HEK293 (cell line): ENCODE results near the gene ATP5MC3.

ENCODE experiments used
- CTCF ChIA-PET: fragments of 350-600 bp; formaldehyde crosslinking; extraction: SDS; loops from one replicate; lab custom pipeline; 2021; ENCODE audit warnings: antibody characterized with exemption; lab: Yijun Ruan, JAX
- POLR2A ChIA-PET: fragments of 300-600 bp; formaldehyde crosslinking; extraction: SDS; loops from one replicate; lab custom pipeline; 2020; ENCODE audit warnings: antibody characterized with exemption, inconsistent platforms; lab: Yijun Ruan, JAX
- H3K27ac ChIP-seq: fragments of 200-500 bp; sonication (Bioruptor generic); 2 replicates; pipeline ENCODE4 v1.5.1; 2014; ENCODE audit warnings: low read depth, low read length, control low read depth, inconsistent platforms; ENCODE audit errors: extremely low read depth
- H3K36me3 ChIP-seq, 2 experiments: fragments of 200-500 bp in 1 of 2; sonication (Bioruptor generic) in 1 of 2; 1 replicate in 1 of 2; 2 replicates in 1 of 2; pipeline ENCODE4 v1.5.1; 2014 to 2017; ENCODE audit warnings: inconsistent platforms in 2 of 2, low read length in 2 of 2; ENCODE audit not compliant: control insufficient read depth in 2 of 2, insufficient read depth in 1 of 2
- H3K4me1 ChIP-seq: fragments of 200-500 bp; sonication (Bioruptor generic); 2 replicates; pipeline ENCODE4 v1.5.1; 2014; ENCODE audit warnings: mild to moderate bottlenecking, low read length, inconsistent platforms; ENCODE audit not compliant: control insufficient read depth, insufficient read depth
- H3K4me3 ChIP-seq: 2 replicates; pipeline ENCODE4 v1.5.1; 2011; ENCODE audit warnings: low read depth, mild to moderate bottlenecking, control low read depth, low read length, moderate library complexity
- H3K9me3 ChIP-seq: fragments of 200-500 bp; sonication (Bioruptor generic); 2 replicates; pipeline ENCODE4 v1.5.1; 2014; ENCODE audit warnings: low read depth, low read length, inconsistent platforms; ENCODE audit not compliant: control insufficient read depth, insufficient read depth
- GFI1B ChIP-seq: fragments of 450-650 bp; formaldehyde crosslinking; IDR thresholded peaks from 2 replicates; pipeline ENCODE4 v1.5.1; 2016; ENCODE audit warnings: missing biosample characterization, missing genetic modification characterization
- KLF10 ChIP-seq: fragments of 450-650 bp; IDR thresholded peaks from 2 replicates; pipeline ENCODE4 v1.5.1; 2018; ENCODE audit warnings: missing biosample characterization, mild to moderate bottlenecking, missing genetic modification characterization
- KLF9 ChIP-seq: fragments of 450-650 bp; formaldehyde crosslinking; IDR thresholded peaks from 2 replicates; pipeline ENCODE4 v1.5.1; 2016; ENCODE audit warnings: missing biosample characterization, missing genetic modification characterization, low read depth
- PRDM1 ChIP-seq: fragments of 450-650 bp; formaldehyde crosslinking; IDR thresholded peaks from 2 replicates; pipeline ENCODE4; 2016; ENCODE audit warnings: missing biosample characterization, missing genetic modification characterization
- ZBTB17 ChIP-seq: fragments of 450-650 bp; formaldehyde crosslinking; IDR thresholded peaks from 2 replicates; pipeline ENCODE4 v1.5.1; 2016; ENCODE audit warnings: missing biosample characterization, missing genetic modification characterization
- ZBTB6 ChIP-seq: fragments of 450-650 bp; formaldehyde crosslinking; IDR thresholded peaks from 2 replicates; pipeline ENCODE4 v1.5.1; 2017; ENCODE audit warnings: missing biosample characterization, missing genetic modification characterization
- ZFHX2 ChIP-seq: fragments of 450-650 bp; formaldehyde crosslinking; conservative IDR thresholded peaks from 2 replicates; pipeline ENCODE4 v1.5.1; 2016; ENCODE audit warnings: missing biosample characterization, missing genetic modification characterization
- ZNF114 ChIP-seq: fragments of 450-650 bp; formaldehyde crosslinking; IDR thresholded peaks from 2 replicates; pipeline ENCODE4 v1.5.0; 2017; ENCODE audit warnings: missing biosample characterization, missing genetic modification characterization
- ZNF23 ChIP-seq: fragments of 450-650 bp; formaldehyde crosslinking; IDR thresholded peaks from 2 replicates; pipeline ENCODE4 v1.5.1; 2016; ENCODE audit warnings: missing biosample characterization, missing genetic modification characterization, borderline replicate concordance
- ZNF362 ChIP-seq: fragments of 450-650 bp; formaldehyde crosslinking; IDR thresholded peaks from 2 replicates; pipeline ENCODE4 v1.5.1; 2016; ENCODE audit warnings: missing biosample characterization, missing genetic modification characterization
- ZNF488 ChIP-seq: fragments of 450-650 bp; formaldehyde crosslinking; IDR thresholded peaks from 2 replicates; pipeline ENCODE4 v1.5.1; 2016; ENCODE audit warnings: missing biosample characterization, missing genetic modification characterization
- ZNF558 ChIP-seq: fragments of 450-650 bp; formaldehyde crosslinking; IDR thresholded peaks from 2 replicates; pipeline ENCODE4 v1.5.1; 2016; ENCODE audit warnings: missing biosample characterization, missing genetic modification characterization
- ZNF596 ChIP-seq: fragments of 450-650 bp; IDR thresholded peaks from 2 replicates; pipeline ENCODE4 v1.5.0; 2018; ENCODE audit warnings: missing biosample characterization, mild to moderate bottlenecking, missing genetic modification characterization, moderate library complexity
- ZNF600 ChIP-seq: fragments of 450-650 bp; formaldehyde crosslinking; IDR thresholded peaks from 2 replicates; pipeline ENCODE4 v1.5.1; 2016; ENCODE audit warnings: missing biosample characterization, missing genetic modification characterization
- ZNF629 ChIP-seq: fragments of 450-650 bp; formaldehyde crosslinking; IDR thresholded peaks from 2 replicates; pipeline ENCODE4 v1.5.1; 2017; ENCODE audit warnings: missing biosample characterization, missing genetic modification characterization
- ZNF747 ChIP-seq: fragments of 450-650 bp; formaldehyde crosslinking; IDR thresholded peaks from 2 replicates; pipeline ENCODE4 v1.5.1; 2016; ENCODE audit warnings: missing biosample characterization, missing genetic modification characterization
- TF ChIP-seq, protein P1 (sequence below): fragments of 450-650 bp; formaldehyde crosslinking; IDR thresholded peaks from 2 replicates; pipeline ENCODE4 v1.5.1; 2016; ENCODE audit warnings: missing biosample characterization, missing genetic modification characterization
- TF ChIP-seq, protein P2 (sequence below): fragments of 450-650 bp; formaldehyde crosslinking; IDR thresholded peaks from 2 replicates; pipeline ENCODE4 v1.5.1; 2016; ENCODE audit warnings: missing biosample characterization, missing genetic modification characterization

Gene ATP5MC3

DNA sequence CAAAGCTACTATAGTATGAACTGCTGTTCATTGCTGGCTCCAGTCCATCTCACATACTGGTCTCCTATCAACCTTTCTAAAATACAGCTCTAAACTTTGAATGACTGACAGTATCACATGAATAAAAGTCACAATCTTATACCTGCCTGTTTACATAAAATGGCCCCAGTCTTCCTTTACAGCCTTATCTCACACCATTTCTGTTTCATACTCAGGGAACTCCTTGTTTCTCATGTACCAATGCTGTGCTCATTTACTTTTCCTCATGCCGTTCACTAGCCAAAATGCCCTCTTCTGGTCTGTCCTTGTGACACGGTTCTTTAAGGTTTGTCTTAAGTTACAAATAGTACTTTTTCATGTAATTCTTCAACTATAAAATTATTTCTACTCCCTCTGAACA is 6.2 kb downstream of the ATP5MC3 start:
- no peaks in the 10 kb centered on the region for H3K9me3 ChIP-seq
- ChIA-PET CTCF (interaction anchor here (0.5 to 0.6 kb wide), 3 partner anchors 191 to 920 kb away, joined by 3 to 5 read pairs (median 4); no protein-coding TSS in a partner anchor), POLR2A (interaction anchor here (1.0 kb wide), 1 partner anchor 10 kb away, joined by 3 read pairs; no protein-coding TSS in a partner anchor)
- peaks cover 41 to 66% of the 10 kb centered on the region in 2 experiments for H3K36me3 ChIP-seq
- H3K27ac ChIP-seq, result no peak overlapping the region
- H3K4me1 ChIP-seq, result no peaks in the 10 kb centered on the region
- TF ChIP-seq, protein P1, sequence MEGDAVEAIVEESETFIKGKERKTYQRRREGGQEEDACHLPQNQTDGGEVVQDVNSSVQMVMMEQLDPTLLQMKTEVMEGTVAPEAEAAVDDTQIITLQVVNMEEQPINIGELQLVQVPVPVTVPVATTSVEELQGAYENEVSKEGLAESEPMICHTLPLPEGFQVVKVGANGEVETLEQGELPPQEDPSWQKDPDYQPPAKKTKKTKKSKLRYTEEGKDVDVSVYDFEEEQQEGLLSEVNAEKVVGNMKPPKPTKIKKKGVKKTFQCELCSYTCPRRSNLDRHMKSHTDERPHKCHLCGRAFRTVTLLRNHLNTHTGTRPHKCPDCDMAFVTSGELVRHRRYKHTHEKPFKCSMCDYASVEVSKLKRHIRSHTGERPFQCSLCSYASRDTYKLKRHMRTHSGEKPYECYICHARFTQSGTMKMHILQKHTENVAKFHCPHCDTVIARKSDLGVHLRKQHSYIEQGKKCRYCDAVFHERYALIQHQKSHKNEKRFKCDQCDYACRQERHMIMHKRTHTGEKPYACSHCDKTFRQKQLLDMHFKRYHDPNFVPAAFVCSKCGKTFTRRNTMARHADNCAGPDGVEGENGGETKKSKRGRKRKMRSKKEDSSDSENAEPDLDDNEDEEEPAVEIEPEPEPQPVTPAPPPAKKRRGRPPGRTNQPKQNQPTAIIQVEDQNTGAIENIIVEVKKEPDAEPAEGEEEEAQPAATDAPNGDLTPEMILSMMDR (tag by site-specific recombination), result peak; percentile 21; the same call in 1 of the 2 replicates
- TF ChIP-seq ZBTB6 (tag by site-specific recombination) (no peak), ZNF488 (tag by site-specific recombination) (no peak)
- H3K4me3 ChIP-seq, result no peak overlapping the region

DNA sequence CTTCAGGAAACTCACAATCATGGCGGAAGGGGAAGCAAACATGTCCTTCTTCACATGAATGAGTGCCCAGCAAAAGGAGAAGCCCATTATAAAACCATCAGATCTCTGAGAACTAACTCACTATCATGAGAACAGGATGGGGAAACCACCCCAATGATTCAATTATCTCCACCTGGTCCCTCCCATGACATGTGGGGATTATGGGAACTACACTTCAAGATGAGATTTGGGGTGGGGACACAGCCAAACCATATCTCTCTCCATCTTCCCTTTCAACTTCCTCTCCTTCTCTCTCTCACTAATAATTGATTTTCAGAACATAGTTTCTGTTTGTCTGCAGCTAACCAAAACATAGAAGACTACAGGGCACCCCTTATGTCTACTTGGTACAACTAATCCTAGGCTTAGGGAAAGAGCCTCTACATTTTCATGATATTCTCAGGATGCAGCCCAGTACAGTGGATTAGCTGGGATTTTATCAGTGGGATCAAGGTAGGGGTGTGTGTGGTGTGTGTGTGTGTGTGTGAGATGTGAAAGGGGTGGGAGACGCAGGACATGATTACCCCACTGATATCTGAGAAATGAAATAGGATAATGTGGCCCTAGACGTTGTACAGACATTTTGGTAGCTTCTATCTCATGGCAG is 10.7 kb downstream of the ATP5MC3 start:
- Histone ChIP-seq H3K36me3 (peaks cover 5 to 23% of the 10 kb centered on the region in 2 experiments; a peak in 2 of 3 replicates), H3K9me3 (no peaks in the 10 kb centered on the region), H3K27ac (no peak overlapping the region), H3K4me1 (no peaks in the 10 kb centered on the region), H3K4me3 (no peak overlapping the region)
- ChIA-PET CTCF (no interaction called here), POLR2A (interaction anchor here (1.0 kb wide), 2 partner anchors 10 to 14 kb away, joined by 3 to 4 read pairs; no protein-coding TSS in a partner anchor)
- TF ChIP-seq, protein P2, sequence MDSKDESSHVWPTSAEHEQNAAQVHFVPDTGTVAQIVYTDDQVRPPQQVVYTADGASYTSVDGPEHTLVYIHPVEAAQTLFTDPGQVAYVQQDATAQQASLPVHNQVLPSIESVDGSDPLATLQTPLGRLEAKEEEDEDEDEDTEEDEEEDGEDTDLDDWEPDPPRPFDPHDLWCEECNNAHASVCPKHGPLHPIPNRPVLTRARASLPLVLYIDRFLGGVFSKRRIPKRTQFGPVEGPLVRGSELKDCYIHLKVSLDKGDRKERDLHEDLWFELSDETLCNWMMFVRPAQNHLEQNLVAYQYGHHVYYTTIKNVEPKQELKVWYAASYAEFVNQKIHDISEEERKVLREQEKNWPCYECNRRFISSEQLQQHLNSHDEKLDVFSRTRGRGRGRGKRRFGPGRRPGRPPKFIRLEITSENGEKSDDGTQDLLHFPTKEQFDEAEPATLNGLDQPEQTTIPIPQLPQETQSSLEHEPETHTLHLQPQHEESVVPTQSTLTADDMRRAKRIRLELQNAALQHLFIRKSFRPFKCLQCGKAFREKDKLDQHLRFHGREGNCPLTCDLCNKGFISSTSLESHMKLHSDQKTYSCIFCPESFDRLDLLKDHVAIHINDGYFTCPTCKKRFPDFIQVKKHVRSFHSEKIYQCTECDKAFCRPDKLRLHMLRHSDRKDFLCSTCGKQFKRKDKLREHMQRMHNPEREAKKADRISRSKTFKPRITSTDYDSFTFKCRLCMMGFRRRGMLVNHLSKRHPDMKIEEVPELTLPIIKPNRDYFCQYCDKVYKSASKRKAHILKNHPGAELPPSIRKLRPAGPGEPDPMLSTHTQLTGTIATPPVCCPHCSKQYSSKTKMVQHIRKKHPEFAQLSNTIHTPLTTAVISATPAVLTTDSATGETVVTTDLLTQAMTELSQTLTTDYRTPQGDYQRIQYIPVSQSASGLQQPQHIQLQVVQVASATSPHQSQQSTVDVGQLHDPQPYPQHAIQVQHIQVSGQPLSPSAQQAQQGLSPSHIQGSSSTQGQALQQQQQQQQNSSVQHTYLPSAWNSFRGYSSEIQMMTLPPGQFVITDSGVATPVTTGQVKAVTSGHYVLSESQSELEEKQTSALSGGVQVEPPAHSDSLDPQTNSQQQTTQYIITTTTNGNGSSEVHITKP (tag by site-specific recombination), result peak; percentile 64
- TF ChIP-seq PRDM1 (tag by site-specific recombination) (no peak), KLF9 (tag by site-specific recombination) (no peak), ZNF629 (tag by site-specific recombination) (no peak), ZFHX2 (tag by site-specific recombination) (no peak), ZNF747 (tag by site-specific recombination) (no peak), ZNF558 (no peak)

DNA sequence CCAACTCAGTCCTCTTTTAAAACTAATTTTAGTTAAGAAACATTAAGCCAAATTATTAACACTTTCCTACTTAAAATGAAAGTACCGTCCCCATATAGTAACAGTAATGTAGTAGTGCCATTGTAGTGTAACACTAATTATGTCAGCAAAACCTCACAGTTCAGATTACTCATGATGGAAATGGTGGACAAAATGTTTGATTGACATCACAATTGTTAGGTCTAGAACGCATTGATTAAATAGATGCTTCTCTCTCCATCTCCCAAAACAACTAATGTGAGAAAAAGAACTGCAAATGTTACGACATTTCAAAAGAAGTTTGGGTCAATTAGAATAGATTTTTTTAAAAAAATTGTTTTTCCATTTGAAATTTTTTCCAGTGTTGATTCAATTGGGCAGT is 12.3 kb downstream of the ATP5MC3 start:
- peaks cover 0 to 8% of the 10 kb centered on the region in 2 experiments; a peak in 2 of 3 replicates for H3K36me3 ChIP-seq
- CTCF ChIA-PET, result interaction anchor here (0.5 to 0.6 kb wide), 2 partner anchors 9 to 682 kb away, joined by 3 to 5 read pairs; no protein-coding TSS in a partner anchor
- no peaks in the 10 kb centered on the region for H3K4me1 ChIP-seq
- peak overlapping the region; percentile 80; the same call in 1 of the 2 replicates for H3K4me3 ChIP-seq
- H3K27ac ChIP-seq, result no peak overlapping the region
- POLR2A ChIA-PET, result interaction anchor here (1.2 to 1.3 kb wide), 3 partner anchors 9 to 164 kb away, joined by 3 to 21 read pairs (median 12); partner anchors contain the start of genes ATP5MC3 and CHN1
- H3K9me3 ChIP-seq, result no peaks in the 10 kb centered on the region
- TF ChIP-seq ZNF596 (tag by site-specific recombination) (no peak), ZNF114 (tag by site-specific recombination) (no peak), ZNF23 (tag by site-specific recombination) (no peak), GFI1B (tag by site-specific recombination) (no peak), PRDM1 (tag by site-specific recombination) (peak; percentile 59), ZNF629 (tag by site-specific recombination) (peak; percentile 20; the same call in 1 of the 2 replicates), KLF10 (no peak), ZNF600 (tag by site-specific recombination) (no peak), ZNF362 (0 out of 2 replicates have a peak, but pooled peaks have one; percentile 30), ZBTB17 (no peak)
- TF ChIP-seq, protein P1 (tag by site-specific recombination), result no peak
